Rectal smooth muscle tissue (tissue), 1 donor: ENCODE results near the gene MTCH2.
A peak's percentile ranks its signal among the peaks of the same experiment; 100 is the strongest.
"Not testable (repeated sequence)": the region's sequence is repeated elsewhere in the genome, so short reads cannot be mapped to it uniquely, and the experiment has no call there.

Source experiments
- H3K27ac ChIP-seq: one replicate; pipeline ENCODE4 v1.7.0; 2013; ENCODE audit warnings: low read depth, low read length, inconsistent platforms
- H3K27me3 ChIP-seq: one replicate; pipeline ENCODE4 v1.7.0; 2013; ENCODE audit warnings: low read length; ENCODE audit not compliant: control insufficient read depth, insufficient read depth
- H3K36me3 ChIP-seq: one replicate; pipeline ENCODE4 v1.7.0; 2013; ENCODE audit warnings: low read length; ENCODE audit not compliant: control insufficient read depth, insufficient read depth
- H3K4me1 ChIP-seq: one replicate; pipeline ENCODE4 v1.7.0; 2013; ENCODE audit warnings: low read length; ENCODE audit not compliant: control insufficient read depth, insufficient read depth
- H3K4me3 ChIP-seq: one replicate; pipeline ENCODE4 v1.7.0; 2013; ENCODE audit warnings: low read length
- H3K9ac ChIP-seq: one replicate; pipeline ENCODE4 v1.7.0; 2013; ENCODE audit warnings: low read length

The MTCH2 gene

GRCh38 chr11:47642099-47642855, at the start of gene MTCH2:
Gene MTCH2, minus strand, starts transcription at chr11:47642559. Its CDS starts 94 bp downstream, at chr11:47642465.
- H3K27me3 ChIP-seq = no peaks in the 10 kb centered on the region
- H3K27ac ChIP-seq = peak within 1 kb of the TSS; percentile 85
- peaks cover 9% of the 10 kb centered on the region for H3K4me1 ChIP-seq
- H3K9ac ChIP-seq = peak within 1 kb of the TSS; percentile 90
- H3K36me3 ChIP-seq = no peaks in the 10 kb centered on the region
- peak within 1 kb of the TSS; percentile 92 for H3K4me3 ChIP-seq

GRCh38 chr11:47691979-47692378, 49.6 kb upstream of the MTCH2 start:
- Histone ChIP-seq H3K9ac (no peak overlapping the region), H3K4me3 (no peak overlapping the region), H3K27me3 (no peaks in the 10 kb centered on the region), H3K4me1 (no peaks in the 10 kb centered on the region), H3K27ac (no peak overlapping the region), H3K36me3 (no peaks in the 10 kb centered on the region)

- no peaks in the 10 kb centered on the region for H3K27me3 ChIP-seq
- H3K36me3 ChIP-seq = no peaks in the 10 kb centered on the region
- H3K4me1 ChIP-seq = no peaks in the 10 kb centered on the region
- no peak overlapping the region for H3K9ac ChIP-seq
- no peak overlapping the region for H3K4me3 ChIP-seq
- no peak overlapping the region for H3K27ac ChIP-seq
Measured at GRCh38 chr11:47689480-47689879, 47.1 kb upstream of the MTCH2 start.

GRCh38 chr11:47688991-47689390, 46.6 kb upstream of the MTCH2 start:
- Histone ChIP-seq H3K36me3 (no peaks in the 10 kb centered on the region), H3K27ac (no peak overlapping the region), H3K9ac (no peak overlapping the region)

GRCh38 chr11:47688111-47688510, 45.8 kb upstream of the MTCH2 start:
- Histone ChIP-seq H3K27ac (no peak overlapping the region), H3K36me3 (no peaks in the 10 kb centered on the region), H3K27me3 (no peaks in the 10 kb centered on the region), H3K9ac (no peak overlapping the region), H3K4me1 (no peaks in the 10 kb centered on the region), H3K4me3 (no peak overlapping the region)

More at GRCh38 chr11:47688991-47689390, 46.6 kb upstream of the MTCH2 start:
- no peak overlapping the region for H3K4me3 ChIP-seq
- no peaks in the 10 kb centered on the region for H3K27me3 ChIP-seq
- H3K4me1 ChIP-seq = no peaks in the 10 kb centered on the region

GRCh38 chr11:47686704-47687103, 44.3 kb upstream of the MTCH2 start:
- H3K9ac ChIP-seq, H3K27ac ChIP-seq, H3K4me1 ChIP-seq: not testable (repeated sequence)

GRCh38 chr11:47686151-47686550, 43.8 kb upstream of the MTCH2 start:
- Histone ChIP-seq H3K36me3 (no peaks in the 10 kb centered on the region), H3K4me1 (no peaks in the 10 kb centered on the region), H3K9ac (no peak overlapping the region), H3K4me3 (no peak overlapping the region), H3K27ac (no peak overlapping the region), H3K27me3 (no peaks in the 10 kb centered on the region)

More at GRCh38 chr11:47686704-47687103, 44.3 kb upstream of the MTCH2 start:
- H3K27me3 ChIP-seq, H3K4me3 ChIP-seq, H3K36me3 ChIP-seq: not testable (repeated sequence)

- no peak overlapping the region for H3K4me3 ChIP-seq
- H3K27ac ChIP-seq = no peak overlapping the region
- H3K27me3 ChIP-seq = no peaks in the 10 kb centered on the region
- no peaks in the 10 kb centered on the region for H3K36me3 ChIP-seq
- H3K4me1 ChIP-seq = no peaks in the 10 kb centered on the region
- no peak overlapping the region for H3K9ac ChIP-seq
Measured at GRCh38 chr11:47675851-47676250, 33.5 kb upstream of the MTCH2 start.

GRCh38 chr11:47672283-47672730, 29.9 kb upstream of the MTCH2 start:
- H3K27ac ChIP-seq = no peak overlapping the region
- H3K9ac ChIP-seq = no peak overlapping the region
- H3K4me3 ChIP-seq = no peak overlapping the region
- no peaks in the 10 kb centered on the region for H3K27me3 ChIP-seq
- no peaks in the 10 kb centered on the region for H3K4me1 ChIP-seq
- H3K36me3 ChIP-seq = no peaks in the 10 kb centered on the region

GRCh38 chr11:47669856-47670255, 27.5 kb upstream of the MTCH2 start:
- no peak overlapping the region for H3K4me3 ChIP-seq
- no peaks in the 10 kb centered on the region for H3K27me3 ChIP-seq
- H3K27ac ChIP-seq = no peak overlapping the region
- H3K9ac ChIP-seq = no peak overlapping the region
- no peaks in the 10 kb centered on the region for H3K4me1 ChIP-seq
- H3K36me3 ChIP-seq = no peaks in the 10 kb centered on the region

- H3K27ac ChIP-seq = no peak overlapping the region
- no peaks in the 10 kb centered on the region for H3K4me1 ChIP-seq
- H3K36me3 ChIP-seq = no peaks in the 10 kb centered on the region
- no peaks in the 10 kb centered on the region for H3K27me3 ChIP-seq
- H3K4me3 ChIP-seq = no peak overlapping the region
- H3K9ac ChIP-seq = no peak overlapping the region
Measured at GRCh38 chr11:47668665-47669064, 26.3 kb upstream of the MTCH2 start.

- no peak overlapping the region for H3K4me3 ChIP-seq
- H3K9ac ChIP-seq = no peak overlapping the region
- H3K4me1 ChIP-seq = no peaks in the 10 kb centered on the region
- H3K27ac ChIP-seq = no peak overlapping the region
- H3K36me3 ChIP-seq = no peaks in the 10 kb centered on the region
- no peaks in the 10 kb centered on the region for H3K27me3 ChIP-seq
Measured at GRCh38 chr11:47667555-47667954, 25.2 kb upstream of the MTCH2 start.

GRCh38 chr11:47667135-47667534, 24.8 kb upstream of the MTCH2 start:
- Histone ChIP-seq H3K4me3 (no peak overlapping the region), H3K36me3 (no peaks in the 10 kb centered on the region), H3K27me3 (no peaks in the 10 kb centered on the region), H3K4me1 (no peaks in the 10 kb centered on the region), H3K27ac (no peak overlapping the region), H3K9ac (no peak overlapping the region)
